Common myeloid progenitor, CD34-positive (primary cell): ENCODE data around the gene SUFU.
A peak's percentile ranks its signal among the peaks of the same experiment; 100 is the strongest.
"Not testable (repeated sequence)": the region's sequence is repeated elsewhere in the genome, so short reads cannot be mapped to it uniquely, and the experiment has no call there.

ENCODE experiments used
- CTCF ChIA-PET: fragments of 350-600 bp; sonication (Branson Sonifier 250); formaldehyde crosslinking; loops from one replicate; lab custom pipeline; 2021; ENCODE audit warnings: antibody characterized with exemption; lab: Charles Lee
- POLR2A ChIA-PET: fragments of 350-600 bp; sonication (Branson Sonifier 250); formaldehyde crosslinking; loops from one replicate; lab custom pipeline; 2021; ENCODE audit warnings: antibody characterized with exemption; lab: Charles Lee
- DNase-seq, 3 donors: peaks; one replicate each; pipeline versions ENCODE4 v3.0.0 to v3.0.0-alpha.2; 2013
- H3K27ac ChIP-seq, 2 experiments: 1 replicate in 1 of 2; 2 replicates in 1 of 2; pipeline ENCODE4 v1.7.0; 2013; ENCODE audit warnings: inconsistent platforms in 2 of 2, low read length in 2 of 2, mild to moderate bottlenecking in 2 of 2, low read depth in 1 of 2, moderate library complexity in 1 of 2; ENCODE audit not compliant: severe bottlenecking in 2 of 2, insufficient read depth in 1 of 2, poor library complexity in 1 of 2
- H3K27me3 ChIP-seq, 5 experiments: replicated peaks in 2 of 5; 1 replicate in 3 of 5; 2 replicates in 2 of 5; pipeline versions ENCODE4 v1.6.1 to v1.7.0; 2013; ENCODE audit warnings: low read length in 4 of 5, mild to moderate bottlenecking in 2 of 5, moderate library complexity in 2 of 5, inconsistent platforms in 1 of 5; ENCODE audit not compliant: insufficient read depth in 5 of 5, control insufficient read depth in 4 of 5
- H3K36me3 ChIP-seq, 4 experiments: 1 replicate in 2 of 4; 2 replicates in 2 of 4; pipeline versions ENCODE4 v1.6.1 to v1.7.0; 2013; ENCODE audit warnings: low read length in 3 of 4, control low read depth in 1 of 4, mild to moderate bottlenecking in 1 of 4; ENCODE audit not compliant: control insufficient read depth in 4 of 4, insufficient read depth in 4 of 4
- H3K4me1 ChIP-seq, 4 experiments: 1 replicate in 3 of 4; 2 replicates in 1 of 4; pipeline versions ENCODE4 v1.6.1 to v1.7.1; 2013; ENCODE audit warnings: low read length in 3 of 4, mild to moderate bottlenecking in 3 of 4, control low read depth in 1 of 4, inconsistent platforms in 1 of 4, moderate library complexity in 1 of 4; ENCODE audit not compliant: control insufficient read depth in 4 of 4, insufficient read depth in 4 of 4; ENCODE audit errors: control extremely low read depth in 1 of 4
- H3K4me3 ChIP-seq, 7 experiments: 1 replicate in 4 of 7; 2 replicates in 3 of 7; pipeline versions ENCODE4 v1.5.1 to v1.7.0; 2013; ENCODE audit warnings: mild to moderate bottlenecking in 7 of 7, low read length in 6 of 7, moderate library complexity in 6 of 7, inconsistent platforms in 2 of 7, low read depth in 2 of 7, control low read depth in 1 of 7; ENCODE audit not compliant: insufficient read depth in 4 of 7, control insufficient read depth in 1 of 7; ENCODE audit errors: extremely low read depth in 1 of 7
- H3K9me3 ChIP-seq, 5 experiments: 1 replicate in 4 of 5; 2 replicates in 1 of 5; pipeline versions ENCODE4 v1.6.1 to v1.7.1; 2013; ENCODE audit warnings: low read length in 4 of 5, mild to moderate bottlenecking in 2 of 5, inconsistent platforms in 1 of 5, low read depth in 1 of 5, moderate library complexity in 1 of 5; ENCODE audit not compliant: control insufficient read depth in 4 of 5, insufficient read depth in 2 of 5; ENCODE audit errors: control extremely low read depth in 1 of 5
- WGBS: methylation state at CpG from one replicate; pipeline ENCODE4 v1.1.5; 2013; ENCODE audit not compliant: insufficient coverage; 5-methylcytosine and 5-hydroxymethylcytosine counted together

The SUFU gene

GRCh38 chr10:102493771-102494170 is 10.0 kb upstream of the SUFU start:
- no peak for DNase-seq
- 92% methylated on average over 2 of the region's 2 CpGs for WGBS
- ChIA-PET POLR2A (no interaction called here), CTCF (interaction anchor here (1.3 to 2.2 kb wide), 2 partner anchors 11 to 89 kb away, joined by 3 to 7 read pairs; no protein-coding TSS in a partner anchor)
- H3K4me3 ChIP-seq, result no peak overlapping the region
- H3K27me3 ChIP-seq, result no peaks in the 10 kb centered on the region
- H3K36me3 ChIP-seq, result peaks cover 2 to 37% (median 10%) of the 10 kb centered on the region in 4 experiments
- no peaks in the 10 kb centered on the region for H3K9me3 ChIP-seq
- no peak overlapping the region for H3K27ac ChIP-seq
- peaks cover 0 to 3% (median 1%) of the 10 kb centered on the region in 4 experiments for H3K4me1 ChIP-seq

DNA sequence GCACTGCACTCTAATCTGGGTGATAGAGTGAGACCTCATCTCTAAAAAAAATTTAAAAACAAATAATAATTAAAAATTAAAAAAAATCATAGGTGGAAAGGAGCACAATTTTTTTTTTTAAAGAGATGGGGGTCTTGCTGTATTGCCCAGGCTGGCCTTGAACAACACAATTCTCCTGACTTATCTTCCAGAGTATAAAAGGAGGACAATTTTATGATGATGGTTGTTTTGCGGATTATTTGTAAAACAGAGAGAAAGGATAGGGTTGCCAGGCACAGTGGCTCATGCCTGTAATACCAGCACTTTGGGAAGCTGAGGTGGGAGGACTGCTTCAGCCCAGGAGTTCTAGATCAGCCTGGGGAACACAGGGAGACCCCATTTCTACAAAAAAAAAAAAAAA is 6.2 kb upstream of the SUFU start:
- Histone ChIP-seq H3K27me3 (no peaks in the 10 kb centered on the region), H3K9me3 (no peaks in the 10 kb centered on the region), H3K27ac (no peak overlapping the region), H3K36me3 (peaks cover 0 to 14% (median under 1%) of the 10 kb centered on the region in 4 experiments), H3K4me3 (no peak overlapping the region), H3K4me1 (peaks cover 7 to 22% (median 18%) of the 10 kb centered on the region in 4 experiments)
- ChIA-PET POLR2A (no interaction called here), CTCF (interaction anchor here (1.0 to 1.2 kb wide), 2 partner anchors 14 to 18 kb away, joined by 3 to 4 read pairs; no protein-coding TSS in a partner anchor)
- no peak for DNase-seq
- WGBS, result 100% methylated on average over 1 of the region's 1 CpG

DNA sequence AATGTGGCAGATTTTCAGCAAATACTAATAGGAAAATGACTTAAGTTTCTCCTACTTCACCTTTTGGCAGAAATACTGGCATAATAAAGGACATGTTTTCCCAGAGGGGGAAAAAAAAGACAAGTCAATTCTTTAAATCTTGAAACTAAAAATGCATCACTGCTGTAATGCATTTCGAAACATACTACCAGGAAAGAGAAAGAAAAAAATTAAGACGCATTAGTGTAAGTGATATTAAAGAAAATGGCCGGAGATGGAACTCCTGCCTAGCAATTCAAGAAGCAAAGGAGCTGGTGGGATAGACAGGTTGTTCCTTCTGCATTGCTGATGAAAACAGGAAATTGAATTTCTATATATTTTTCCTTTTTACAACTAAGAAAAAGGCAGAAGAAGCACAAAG is 4.4 kb upstream of the SUFU start:
- ChIA-PET POLR2A (no interaction called here), CTCF (interaction anchor here (1.0 kb wide), 1 partner anchor 146 kb away, joined by 3 read pairs; no protein-coding TSS in a partner anchor)
- H3K36me3 ChIP-seq, result peaks cover 0 to 9% (median 0%) of the 10 kb centered on the region in 4 experiments
- H3K27ac ChIP-seq, result no peak overlapping the region
- no peak overlapping the region for H3K4me3 ChIP-seq
- WGBS, result no CpG with 5 or more reads among the region's 3 CpGs
- peaks cover 13 to 34% (median 24%) of the 10 kb centered on the region in 4 experiments for H3K4me1 ChIP-seq
- no peaks in the 10 kb centered on the region for H3K9me3 ChIP-seq
- no peaks in the 10 kb centered on the region for H3K27me3 ChIP-seq
- DNase-seq, result no peak

DNA sequence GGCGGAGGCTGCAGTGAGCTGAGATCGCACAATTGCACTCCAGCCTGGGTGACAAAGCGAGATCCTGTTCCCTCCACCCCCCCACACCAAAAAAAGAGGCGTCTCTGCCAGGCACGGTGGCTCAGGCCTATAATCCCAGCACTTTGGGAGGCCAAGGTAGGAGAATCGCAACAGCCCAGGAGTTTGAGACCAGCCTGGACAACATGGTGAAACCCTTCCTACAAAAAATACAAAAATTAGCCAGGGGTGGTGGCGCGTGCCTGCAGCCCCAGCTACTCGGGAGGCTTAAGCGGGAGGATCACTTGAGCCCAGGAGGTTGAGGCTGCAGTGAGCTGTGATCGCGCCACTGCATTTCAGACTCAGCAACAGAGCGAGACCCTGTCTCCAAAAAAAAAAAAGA is 3.1 kb upstream of the SUFU start:
- WGBS, result 98% methylated on average over 8 of the region's 13 CpGs
- H3K27me3 ChIP-seq, POLR2A ChIA-PET, DNase-seq, H3K9me3 ChIP-seq: not testable (repeated sequence)
- H3K27ac ChIP-seq, result peak overlapping the region in 1 of 2 experiments; percentile 93
- H3K4me3 ChIP-seq, result peak overlapping the region in 1 of 7 experiments; percentile 96
- H3K4me1 ChIP-seq, result peaks cover 20 to 47% (median 36%) of the 10 kb centered on the region in 4 experiments
- CTCF ChIA-PET, result interaction anchor here (0.7 to 1.7 kb wide), 4 partner anchors 12 to 83 kb away, joined by 3 to 9 read pairs (median 4); no protein-coding TSS in a partner anchor
- H3K36me3 ChIP-seq, result peaks cover 0 to 14% (median 0%) of the 10 kb centered on the region in 4 experiments

DNA sequence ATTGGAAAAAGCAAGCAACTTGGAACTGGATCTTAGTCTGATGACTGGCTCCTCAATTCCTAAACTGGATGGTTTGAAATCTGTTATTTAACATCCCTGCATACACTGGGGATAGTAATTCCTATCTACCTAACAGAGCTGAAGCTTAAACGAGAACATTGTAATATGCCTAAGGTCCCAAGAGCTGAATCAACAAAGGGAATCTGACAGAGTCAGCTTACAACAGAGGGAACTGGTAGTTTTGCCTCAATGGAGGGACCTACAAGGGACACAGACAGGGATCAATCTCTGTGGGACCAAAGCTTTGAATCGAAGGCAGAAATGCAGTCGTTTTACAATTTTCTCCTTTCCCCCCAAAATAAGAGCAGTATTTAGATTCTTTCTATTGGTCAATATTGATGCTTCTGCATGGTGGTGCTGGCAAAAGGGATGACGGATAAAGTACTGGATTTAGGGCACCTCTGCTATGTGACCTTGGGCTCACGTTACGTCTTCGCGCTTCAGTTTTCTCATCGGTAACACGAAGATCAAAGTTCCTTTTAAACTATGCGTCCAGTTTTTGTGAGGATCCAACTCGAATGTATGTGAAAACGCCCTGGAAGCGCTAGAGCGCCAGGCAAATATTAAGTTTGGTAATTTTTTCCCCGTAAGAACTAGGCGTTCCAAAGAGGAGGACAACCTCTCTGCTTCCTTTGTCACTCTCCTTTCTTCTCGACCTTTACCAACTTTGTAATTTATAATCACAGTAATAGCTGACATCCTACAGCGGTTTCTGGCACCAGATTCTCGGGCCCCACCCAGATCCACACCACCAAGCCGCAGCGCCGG is 2.4 kb upstream of the SUFU start:
- WGBS, result 6% methylated on average over 15 of the region's 23 CpGs
- H3K4me3 ChIP-seq, result peak overlapping the region; percentile 80 to 99 (median 96)
- H3K9me3 ChIP-seq, result no peaks in the 10 kb centered on the region
- CTCF ChIA-PET, result interaction anchor here (0.7 to 4.0 kb wide), 6 partner anchors 12 to 82 kb away, joined by 3 to 20 read pairs (median 6); no protein-coding TSS in a partner anchor
- DNase-seq, result no peak
- H3K27ac ChIP-seq, result peak overlapping the region; percentile 88 to 93
- peaks cover 0 to 10% (median 0%) of the 10 kb centered on the region in 4 experiments for H3K36me3 ChIP-seq
- H3K27me3 ChIP-seq, result no peaks in the 10 kb centered on the region
- POLR2A ChIA-PET, result no interaction called here
- H3K4me1 ChIP-seq, result peaks cover 20 to 48% (median 36%) of the 10 kb centered on the region in 4 experiments

DNA sequence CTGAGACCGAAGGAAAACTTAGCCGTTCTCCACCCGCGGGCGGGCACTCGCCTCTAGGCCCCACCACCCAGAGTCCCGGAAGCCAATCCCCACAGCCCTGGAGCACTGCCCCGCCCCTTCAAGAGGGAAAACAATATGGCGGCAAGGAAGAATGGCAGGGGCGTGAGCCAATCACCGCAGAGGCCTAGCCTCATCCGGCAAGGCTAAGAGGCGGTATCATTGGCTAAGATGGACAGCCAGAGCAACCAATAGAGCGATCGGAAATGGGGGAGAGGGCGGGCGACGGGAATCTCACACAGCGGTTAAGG is 1.8 kb upstream of the SUFU start:
- POLR2A ChIA-PET, result no interaction called here
- CTCF ChIA-PET, result interaction anchor here (1.5 to 4.0 kb wide), 7 partner anchors 11 to 143 kb away, joined by 3 to 30 read pairs (median 12); no protein-coding TSS in a partner anchor
- H3K27me3 ChIP-seq, result no peaks in the 10 kb centered on the region
- H3K4me3 ChIP-seq, result peak overlapping the region; percentile 80 to 99 (median 96)
- peaks cover 20 to 48% (median 36%) of the 10 kb centered on the region in 4 experiments for H3K4me1 ChIP-seq
- DNase-seq, result peak; percentile 99 to 100 (median 99)
- H3K36me3 ChIP-seq, result peaks cover 0 to 14% (median 4%) of the 10 kb centered on the region in 4 experiments
- 0% methylated on average over 10 of the region's 19 CpGs for WGBS
- H3K27ac ChIP-seq, result peak overlapping the region; percentile 88 to 93
- H3K9me3 ChIP-seq, result no peaks in the 10 kb centered on the region
